Stomach (tissue), 4 donors: ENCODE results near the gene HS6ST2.

Source experiments
- CTCF ChIP-seq, 7 experiments: fragments of 450-650 bp in 4 of 7; fragments of 200-600 bp in 3 of 7; sonication (generic) in 3 of 7; IDR thresholded peaks; one replicate each; pipeline ENCODE4 v1.5.1; 2016 to 2019; ENCODE audit warnings: antibody characterized with exemption in 7 of 7, control low read depth in 2 of 7, mild to moderate bottlenecking in 1 of 7
- EP300 ChIP-seq: sonication (generic); formaldehyde crosslinking; IDR thresholded peaks from one replicate; pipeline ENCODE4 v1.6.1; 2017; ENCODE audit warnings: antibody characterized with exemption
- POLR2A ChIP-seq, 4 donors: fragments of 450-650 bp; IDR thresholded peaks; one replicate each; pipeline ENCODE4 v1.6.1; 2016; ENCODE audit warnings: antibody characterized with exemption in 4 of 4, control low read depth in 2 of 4, mild to moderate bottlenecking in 1 of 4, moderate library complexity in 1 of 4

DNA sequence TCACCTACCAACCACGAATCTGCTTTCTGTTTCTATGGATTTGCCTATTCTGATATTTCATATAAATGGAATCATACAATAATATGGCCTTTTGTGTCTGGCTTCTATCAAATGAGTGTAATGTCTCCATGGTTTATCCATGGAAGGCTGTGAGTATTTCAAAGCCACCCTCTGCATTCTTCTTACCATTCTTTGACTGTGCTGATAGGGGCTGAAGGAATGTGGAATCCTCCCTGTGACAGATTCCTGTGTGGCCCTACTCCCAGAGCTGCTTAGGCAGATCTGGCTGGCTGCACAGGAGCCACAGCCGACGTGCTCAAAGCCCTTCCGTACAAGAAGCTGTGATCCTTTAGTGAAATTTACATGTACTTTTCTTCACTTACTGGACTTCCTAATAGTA is 163.2 kb downstream of the HS6ST2 start:
- TF ChIP-seq POLR2A (IDR thresholded peaks at IDR 0.05) (no peak), CTCF (IDR thresholded peaks at IDR 0.05) (no peak), EP300 (no peak)
